G401.6 (cell line): Measurements from ENCODE around the gene PCBP2.
"Not testable (repeated sequence)": the region's sequence is repeated elsewhere in the genome, so short reads cannot be mapped to it uniquely, and the experiment has no call there.

ENCODE experiments used
- FAIRE-seq: peaks from 2 replicates; lab custom pipeline; 2012; peaks lifted over from hg19 to GRCh38; lab: Jason Lieb, UNC

The PCBP2 gene

DNA sequence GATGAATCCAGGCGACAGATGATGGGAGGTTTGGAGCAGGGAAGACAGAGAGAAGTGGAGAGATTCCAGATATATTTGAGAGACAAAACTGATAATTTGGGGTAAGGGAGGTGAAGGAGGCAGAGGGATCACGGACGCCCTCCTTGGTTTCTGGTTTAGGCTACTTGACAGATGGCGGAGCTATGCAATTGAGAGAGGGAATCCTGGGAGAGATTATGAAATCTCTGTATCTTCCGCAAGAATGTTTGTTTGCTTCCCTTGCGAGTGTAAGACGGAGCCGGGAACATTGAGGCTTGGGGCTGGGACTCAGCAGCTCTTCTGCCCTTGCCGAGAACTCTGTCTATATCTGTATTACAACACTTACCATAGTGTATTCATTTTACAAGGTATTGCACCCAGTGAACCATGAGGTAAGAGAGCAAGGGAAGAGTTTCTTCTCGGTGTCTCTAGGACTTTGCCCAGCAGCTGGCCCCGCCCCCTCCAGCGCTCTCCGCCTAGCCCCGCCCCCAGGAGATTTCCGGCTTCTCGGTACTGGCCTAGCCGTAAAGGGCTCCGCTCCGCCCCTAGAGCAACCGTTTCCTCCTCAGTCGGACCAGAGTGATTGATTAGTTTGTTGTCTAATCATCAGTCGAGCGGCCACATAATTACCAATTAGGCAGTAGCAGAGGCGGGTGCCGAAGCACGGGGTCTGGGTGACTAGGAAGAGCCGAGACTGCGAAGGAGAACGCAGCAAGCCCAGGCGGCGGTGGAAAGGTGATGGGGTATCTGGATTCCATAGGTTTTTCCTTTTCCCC, 10.7 kb upstream of the PCBP2 start, which contains the start of gene PRR13:
Gene PRR13, plus strand, starts transcription at position 695 of the 794 bp plus-strand sequence. CDS start 981 bp downstream, outside the sequence.
- FAIRE-seq, result peak; percentile 97

DNA sequence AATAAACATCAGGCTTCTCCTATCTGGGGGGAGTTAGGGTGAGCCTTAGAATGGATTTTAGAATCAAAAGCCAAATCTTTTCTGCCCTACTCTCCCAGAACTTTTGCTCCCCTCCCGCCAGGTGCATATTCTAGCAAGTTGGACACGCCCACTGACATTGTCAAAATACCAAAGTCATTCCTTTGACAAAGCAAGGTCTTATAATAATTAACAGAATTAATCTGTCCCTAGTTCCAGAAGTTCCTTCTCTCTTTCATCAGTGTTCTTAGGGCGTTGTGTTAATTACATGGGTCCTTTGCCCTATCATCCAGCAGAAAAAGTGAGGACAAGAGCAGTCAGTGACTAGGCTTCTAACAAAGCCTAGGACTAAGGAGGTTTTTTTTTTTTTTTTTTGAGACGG, 7.9 kb upstream of the PCBP2 start:
- no peak for FAIRE-seq

DNA sequence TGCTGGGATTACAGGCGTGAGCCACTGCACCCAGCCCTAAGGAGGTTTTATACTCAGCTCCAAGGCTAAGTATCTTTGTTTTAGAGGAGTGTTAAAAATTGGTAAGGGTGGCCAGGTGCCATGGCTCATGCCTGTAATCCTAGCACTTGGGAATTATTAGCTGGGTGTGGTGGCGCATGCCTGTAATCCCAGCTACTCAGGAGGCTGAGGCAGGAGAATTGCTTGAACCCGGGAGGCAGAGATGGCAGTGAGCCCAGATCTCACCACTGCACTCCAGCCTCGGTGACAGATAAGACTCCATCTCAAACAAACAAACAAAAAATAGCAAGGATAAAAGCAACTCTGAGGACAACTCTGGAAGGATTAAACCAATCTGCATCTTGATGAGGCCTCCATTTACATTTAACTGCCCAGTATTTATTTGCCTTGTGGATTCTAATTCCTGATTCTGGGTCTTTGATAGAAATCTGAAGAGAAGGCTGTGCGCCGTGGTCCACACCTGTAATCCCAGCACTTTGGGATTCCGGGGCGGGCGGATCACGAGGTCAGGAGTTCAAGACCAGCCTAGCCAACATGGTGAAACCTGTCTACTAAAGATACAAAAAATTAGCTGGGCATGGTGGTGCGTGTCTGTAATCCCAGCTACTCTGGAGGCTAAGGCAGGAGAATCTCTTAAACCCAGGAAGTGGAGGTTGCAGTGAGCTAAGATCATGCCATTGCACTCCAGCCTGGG, 7.1 kb upstream of the PCBP2 start:
- FAIRE-seq, result not testable (repeated sequence)

DNA sequence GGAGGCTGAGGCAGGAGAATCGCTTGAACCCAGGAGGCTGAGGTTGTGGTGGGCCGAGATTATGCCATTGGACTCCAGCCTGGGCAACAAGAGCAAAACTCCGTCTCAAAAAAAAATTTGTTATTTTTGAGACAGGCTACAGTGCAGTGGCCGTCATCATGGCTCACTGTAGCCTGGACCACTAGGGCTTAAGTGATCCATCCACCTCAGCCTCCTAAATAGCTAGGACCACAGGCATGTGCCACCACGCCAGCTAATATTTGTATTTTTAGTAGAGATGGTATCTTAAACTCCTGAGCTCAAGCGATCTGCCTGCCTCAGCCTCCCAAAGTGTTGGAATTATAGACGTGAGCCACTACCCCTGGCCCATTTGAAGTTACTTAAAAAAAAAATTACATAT, 966 bp upstream of the PCBP2 start:
- FAIRE-seq, result no peak

DNA sequence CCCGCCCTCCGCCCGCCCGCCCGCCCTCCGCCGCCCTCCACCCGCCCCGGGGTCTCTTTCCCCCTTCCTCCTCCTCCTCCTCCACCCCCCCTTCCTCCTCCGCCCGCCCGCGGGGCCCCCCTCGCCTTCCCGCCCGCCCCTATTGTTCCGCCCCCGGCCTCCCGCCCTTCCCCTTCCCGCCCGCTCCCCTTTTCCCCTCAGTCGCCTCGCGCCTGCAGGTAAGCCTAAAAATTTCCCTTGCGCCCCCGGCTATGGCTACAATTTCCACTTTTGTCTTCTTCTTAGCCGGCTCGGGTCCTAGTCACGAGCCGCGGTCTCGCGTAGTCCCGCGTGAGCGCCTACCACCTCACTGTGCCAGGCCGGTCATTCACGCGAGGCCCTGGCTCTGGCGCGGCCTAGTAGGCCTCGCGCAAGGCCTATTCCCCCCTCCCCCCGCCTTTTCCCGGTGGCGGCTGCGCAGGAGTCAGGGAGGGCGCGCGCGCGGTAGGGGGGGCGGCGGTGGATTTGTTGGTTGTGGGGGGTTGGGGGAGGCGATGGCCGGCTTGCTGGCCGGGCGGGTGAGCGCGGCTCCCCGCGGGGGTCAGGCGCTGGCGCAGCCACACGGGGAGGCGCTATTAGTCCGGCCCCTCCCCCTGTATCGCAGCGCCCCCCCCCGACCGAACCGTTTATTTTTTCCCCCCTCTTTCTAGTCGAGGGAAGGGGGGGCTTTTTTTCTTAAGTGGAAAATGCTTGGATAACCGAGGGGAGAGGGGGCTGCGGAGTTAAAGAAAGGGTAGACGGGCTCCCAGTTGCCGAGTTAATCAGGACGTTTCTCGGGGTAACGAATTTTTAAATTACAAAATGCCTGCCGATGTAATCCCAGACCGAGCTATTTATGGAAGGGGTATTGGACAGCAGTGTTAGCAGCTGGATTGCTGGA, 516 bp downstream of the PCBP2 start:
- FAIRE-seq, result no peak

GRCh38 chr12:53453953-53454640, 2.2 kb downstream of the PCBP2 start:
- FAIRE-seq, result no peak

DNA sequence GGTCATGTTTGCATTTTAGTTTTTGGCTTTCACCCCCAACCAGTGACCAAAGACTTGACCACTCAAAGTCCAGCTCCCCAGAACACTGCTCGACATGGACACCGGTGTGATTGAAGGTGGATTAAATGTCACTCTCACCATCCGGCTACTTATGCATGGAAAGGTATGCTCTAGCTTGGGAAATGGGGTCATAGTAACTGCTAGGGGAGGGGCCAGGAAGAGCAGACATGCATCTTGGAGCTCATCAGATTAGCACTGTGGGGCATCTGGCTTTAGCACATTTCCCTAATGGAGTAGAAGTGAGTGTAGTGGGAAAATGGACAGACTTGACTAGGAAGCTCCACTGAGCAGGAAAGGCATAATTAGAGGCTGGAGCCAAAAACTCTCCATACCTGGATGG, 2.8 kb downstream of the PCBP2 start:
- FAIRE-seq, result no peak

GRCh38 chr12:53456654-53457366, 4.9 kb downstream of the PCBP2 start:
- FAIRE-seq, result no peak

DNA sequence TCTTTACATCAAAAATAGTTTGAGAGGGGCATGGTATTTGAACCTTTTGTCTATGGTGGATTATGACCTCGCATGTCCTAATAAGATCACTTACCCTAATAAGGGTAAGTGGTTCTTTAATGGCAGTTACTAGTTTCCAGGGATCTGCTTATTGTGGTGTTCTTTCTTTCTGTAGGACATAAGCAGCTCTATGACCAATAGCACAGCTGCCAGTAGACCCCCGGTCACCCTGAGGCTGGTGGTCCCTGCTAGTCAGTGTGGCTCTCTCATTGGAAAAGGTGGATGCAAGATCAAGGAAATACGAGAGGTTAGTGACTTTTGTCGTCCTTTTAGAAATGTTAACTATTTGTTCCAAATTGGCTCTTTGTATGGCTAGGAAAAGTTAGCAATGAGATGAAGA, 7.2 kb downstream of the PCBP2 start:
- no peak for FAIRE-seq

DNA sequence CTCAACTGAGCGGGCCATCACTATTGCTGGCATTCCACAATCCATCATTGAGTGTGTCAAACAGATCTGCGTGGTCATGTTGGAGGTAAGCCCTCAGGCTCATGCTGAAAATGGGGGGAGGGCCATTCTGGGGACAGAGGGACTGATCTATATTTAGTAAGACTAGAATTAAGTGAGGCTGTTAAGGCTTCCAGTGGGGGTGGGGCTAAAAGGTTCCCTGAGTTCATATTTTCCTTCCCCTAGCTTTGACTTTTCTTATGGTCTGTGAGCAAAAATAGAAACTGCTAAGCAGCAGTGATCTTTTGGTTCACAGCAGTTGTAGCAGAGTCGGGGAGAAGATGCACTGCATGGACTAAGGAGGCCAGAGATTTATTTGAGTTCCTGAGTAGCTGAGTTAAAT, 9.2 kb downstream of the PCBP2 start:
- no peak for FAIRE-seq

DNA sequence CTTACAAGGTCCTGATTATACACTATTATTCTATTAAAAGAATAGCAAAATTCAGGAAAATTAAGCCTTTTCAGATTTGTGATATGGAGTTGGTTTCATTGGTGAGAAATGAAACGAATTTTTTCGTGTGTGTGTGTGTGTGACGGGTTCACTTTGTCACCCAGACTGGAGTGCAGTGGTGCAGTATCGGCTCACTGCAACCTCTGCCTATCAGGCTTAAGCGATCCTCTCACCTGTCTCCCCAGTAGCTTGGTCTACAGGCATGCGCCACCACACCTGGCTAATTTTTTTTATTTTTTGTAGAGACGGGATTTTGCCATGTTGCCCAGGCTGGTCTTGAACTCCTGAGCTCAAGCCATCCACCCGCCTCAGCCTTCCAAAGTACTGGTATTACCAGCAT, 9.7 kb downstream of the PCBP2 start:
- no peak for FAIRE-seq

DNA sequence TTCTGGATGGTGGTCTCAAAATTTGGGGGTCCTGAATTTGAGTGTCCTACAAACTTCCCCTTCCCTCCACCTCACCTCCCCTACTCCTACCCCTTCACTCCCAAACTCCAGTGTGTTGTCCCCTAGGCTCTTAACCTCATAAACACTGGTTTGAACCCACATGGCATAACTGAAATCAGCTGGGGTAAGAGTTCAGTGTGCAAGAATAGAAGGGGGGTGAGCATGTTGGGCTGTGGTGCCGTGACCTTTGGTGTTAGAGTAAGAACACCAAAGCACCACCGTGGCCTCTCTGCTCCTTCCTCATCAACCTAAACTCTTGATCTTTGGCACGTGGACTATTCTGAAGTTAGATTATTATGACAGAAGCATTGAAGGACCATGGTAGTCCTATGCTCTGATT, 11.0 kb downstream of the PCBP2 start:
- no peak for FAIRE-seq

DNA sequence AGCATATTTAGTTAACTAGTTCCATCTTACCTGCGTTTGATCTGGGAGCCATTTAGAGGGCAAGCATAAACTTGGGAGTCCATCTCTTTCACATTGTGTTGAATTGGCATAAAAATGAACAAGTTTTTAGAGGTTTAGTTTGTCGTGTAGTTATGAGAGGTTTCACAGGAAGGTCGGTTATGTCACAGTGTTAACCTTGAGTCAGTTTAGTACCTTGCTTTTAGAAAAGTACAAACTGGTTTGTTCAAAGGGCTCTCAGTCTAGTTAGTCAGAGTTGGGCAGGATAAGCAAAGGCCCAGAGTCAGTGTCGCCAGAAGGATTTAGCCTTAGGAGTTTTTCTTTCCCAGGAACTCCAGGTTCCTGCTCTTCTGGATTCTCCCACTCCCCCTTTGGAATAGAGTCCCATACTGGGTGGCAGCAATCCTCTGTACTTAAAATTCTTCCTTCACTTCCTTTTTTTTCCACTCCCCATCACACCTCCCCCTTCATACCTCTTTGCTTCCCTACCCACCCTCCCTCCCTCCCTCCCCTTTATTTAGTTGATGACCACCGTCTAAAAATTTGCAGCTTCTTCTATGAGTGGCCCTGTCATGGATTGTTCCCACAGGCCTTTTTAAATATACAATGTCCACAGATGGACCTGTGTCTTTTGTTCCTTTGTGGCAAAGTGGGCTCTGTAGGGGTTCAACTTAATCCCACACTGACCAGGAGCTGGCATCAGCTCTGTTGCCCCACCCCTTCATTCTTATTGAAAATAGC, 12.1 kb downstream of the PCBP2 start:
- no peak for FAIRE-seq

DNA sequence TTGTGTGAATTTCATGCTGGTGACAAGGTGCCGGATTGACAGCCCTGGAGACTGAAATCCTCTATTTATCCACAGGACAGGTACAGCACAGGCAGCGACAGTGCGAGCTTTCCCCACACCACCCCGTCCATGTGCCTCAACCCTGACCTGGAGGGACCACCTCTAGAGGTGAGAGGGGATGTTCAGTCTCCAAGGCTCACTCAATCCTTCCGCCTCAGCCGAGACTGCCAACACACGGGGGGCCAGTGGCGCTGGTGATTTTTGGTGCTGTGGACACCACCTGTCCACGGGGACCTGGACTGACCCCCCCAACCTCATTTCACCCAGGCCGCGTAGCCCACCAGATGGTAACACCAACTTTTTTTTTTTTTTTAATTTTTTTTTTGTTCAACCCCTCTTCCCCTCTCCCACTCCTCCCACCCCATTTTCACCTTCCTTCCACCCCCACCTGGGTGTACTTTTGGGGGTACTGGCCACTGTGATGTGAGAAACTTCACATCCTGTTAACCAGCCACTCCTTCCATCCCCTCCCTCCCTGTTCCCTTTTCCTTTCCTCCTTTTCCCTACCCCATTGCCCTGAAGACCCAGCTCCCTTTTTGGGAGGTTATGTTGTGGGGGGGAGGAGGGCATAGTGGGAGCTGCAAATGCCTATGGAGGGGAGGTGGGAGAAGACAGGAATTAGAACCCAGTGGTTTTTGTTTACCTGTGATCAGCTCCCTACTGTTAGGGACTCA, 12.9 kb downstream of the PCBP2 start:
- FAIRE-seq, result no peak

- no peak for FAIRE-seq
These were observed 13.8 kb downstream of the PCBP2 start for GRCh38 chr12:53465679-53466078.

- FAIRE-seq, result no peak
These were observed 14.7 kb downstream of the PCBP2 start for GRCh38 chr12:53466640-53467039.

GRCh38 chr12:53467082-53467481, 15.2 kb downstream of the PCBP2 start:
- FAIRE-seq, result no peak

GRCh38 chr12:53467880-53468279, 16.0 kb downstream of the PCBP2 start:
- FAIRE-seq, result no peak

DNA sequence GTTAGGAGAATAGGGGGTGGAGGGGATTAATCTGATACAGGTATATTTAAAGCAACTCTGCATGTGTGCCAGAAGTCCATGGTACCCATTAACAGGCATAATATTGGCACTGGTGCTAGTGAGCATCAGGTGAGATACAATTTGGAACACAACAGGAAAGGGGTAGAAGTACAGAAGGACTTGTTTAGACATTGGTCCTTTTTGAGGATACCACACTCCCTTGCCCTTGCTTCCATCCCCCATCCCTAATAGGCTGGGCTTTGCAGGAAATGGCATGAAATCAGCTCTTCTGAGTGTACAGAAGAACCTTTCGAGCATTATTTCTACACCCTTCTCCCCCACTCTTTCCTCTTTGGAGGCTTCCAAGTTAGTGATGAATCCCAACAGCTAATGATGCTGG, 16.4 kb downstream of the PCBP2 start:
- FAIRE-seq, result no peak

GRCh38 chr12:53472056-53472582, 20.2 kb downstream of the PCBP2 start:
- FAIRE-seq, result no peak
